ENCODE measurements around the gene GSDME.
"Not testable (repeated sequence)": the region's sequence is repeated elsewhere in the genome, so short reads cannot be mapped to it uniquely, and the experiment has no call there.

The GSDME gene

DNA sequence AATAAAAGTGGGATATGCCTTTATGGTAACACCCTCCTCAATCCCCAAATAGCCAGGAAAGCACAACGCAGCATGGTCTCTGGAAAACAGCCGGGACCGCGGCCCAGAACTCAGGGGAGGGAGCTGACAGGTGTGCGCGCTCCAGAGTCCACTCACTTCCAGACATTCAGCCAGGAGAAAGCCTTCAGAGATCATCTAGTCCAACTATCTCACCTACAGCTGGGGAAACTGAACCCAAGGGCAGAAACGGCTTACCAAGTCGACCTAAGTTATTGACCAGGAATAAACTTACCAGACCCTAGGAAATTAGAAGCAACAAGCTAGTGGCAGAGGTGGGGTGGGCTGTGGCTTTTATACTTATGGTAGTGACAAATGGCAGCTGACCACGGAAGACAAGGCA is 16.4 kb downstream of the GSDME start:
- DNase-seq, result no peak

DNA sequence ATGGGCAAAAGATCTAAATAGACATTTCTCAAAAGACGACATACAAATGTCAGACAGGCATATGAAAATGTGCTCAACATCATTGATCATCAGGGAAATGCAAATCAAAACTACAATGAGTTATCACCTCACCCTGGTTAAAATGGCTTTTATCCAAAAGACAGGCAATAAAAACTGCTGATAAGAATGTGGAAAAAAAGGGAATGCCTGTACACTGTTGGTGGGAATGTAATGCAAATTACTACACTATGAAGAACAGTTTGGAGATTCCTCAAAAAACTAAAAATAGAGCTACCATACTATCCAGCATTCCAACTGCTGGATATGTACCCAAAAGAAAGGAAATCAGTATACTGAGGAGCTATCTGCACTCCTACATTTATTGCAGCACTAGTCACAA is 18.0 kb downstream of the GSDME start:
- no peak for DNase-seq

DNA sequence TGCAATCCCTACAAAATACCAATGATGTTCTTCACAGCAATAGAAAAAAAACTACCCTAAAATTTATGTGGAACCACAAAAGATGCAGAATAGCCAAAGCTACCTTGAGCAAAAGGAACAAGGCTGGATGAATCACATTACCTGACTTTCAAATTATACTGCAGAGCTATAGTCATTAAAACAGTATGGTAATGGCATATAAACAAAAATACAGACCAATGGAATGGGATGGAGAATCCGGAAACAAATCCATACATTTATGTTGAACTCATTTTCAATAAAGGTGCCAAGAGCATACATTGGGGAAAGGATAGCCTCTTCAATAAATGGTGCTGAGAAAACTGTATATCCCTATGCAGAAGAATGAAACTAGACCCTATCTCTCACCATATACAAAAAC is 18.7 kb downstream of the GSDME start:
- no peak for DNase-seq

DNA sequence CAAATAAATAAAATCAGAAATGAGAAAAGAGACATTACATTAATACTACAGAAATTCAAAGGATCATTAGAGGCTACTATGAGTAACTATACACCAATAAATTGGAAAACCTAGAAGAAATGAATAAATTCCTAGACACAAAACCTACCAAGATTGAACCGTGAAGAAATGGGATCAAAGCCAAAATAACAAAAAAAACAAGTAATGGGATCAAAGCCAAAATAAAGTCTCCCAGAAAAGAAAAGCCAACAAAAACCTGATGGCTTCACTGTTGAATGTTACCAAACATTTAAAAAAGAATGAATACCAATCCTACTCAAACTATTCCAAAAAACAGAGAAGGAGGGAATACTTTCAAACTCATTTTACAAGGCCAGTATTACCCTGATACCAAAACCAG is 20.0 kb downstream of the GSDME start:
- DNase-seq, result no peak

DNA sequence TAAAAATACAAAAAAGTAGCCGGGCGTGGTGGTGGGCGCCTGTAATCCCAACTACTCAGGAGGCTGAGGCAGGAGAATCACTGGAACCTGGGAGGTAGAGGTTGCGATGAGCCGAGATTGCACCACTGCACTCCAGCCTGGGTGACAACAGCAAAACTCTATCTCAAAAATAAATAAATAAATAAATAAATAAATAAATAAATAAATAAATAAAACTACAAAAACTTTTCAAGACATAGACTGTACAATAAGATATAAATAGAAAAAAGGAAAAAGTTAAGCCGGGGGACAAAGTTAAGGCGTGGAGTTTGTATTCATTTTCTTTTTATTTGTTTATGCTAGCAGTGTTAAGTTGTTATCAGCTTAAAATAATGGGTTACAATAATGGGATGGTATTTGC is 21.7 kb downstream of the GSDME start:
- not testable (repeated sequence) for DNase-seq

DNA sequence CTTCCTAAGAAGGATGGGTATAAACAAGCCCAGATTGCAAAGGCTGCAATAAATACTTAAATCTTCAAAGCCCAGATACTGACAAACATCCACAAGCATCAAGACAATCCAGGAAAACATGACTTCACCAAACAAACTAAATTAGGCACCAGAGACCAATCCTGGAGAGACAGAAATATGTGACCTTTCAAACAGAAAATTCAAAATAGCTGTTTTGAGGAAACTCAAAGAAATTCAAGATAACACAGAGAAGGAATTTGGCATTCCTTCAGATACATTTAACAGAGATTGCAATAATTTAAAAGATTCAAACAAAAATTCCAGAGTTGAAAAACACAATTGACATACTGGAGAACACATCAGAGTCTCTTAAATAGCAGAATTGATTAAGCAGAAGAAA is 23.0 kb downstream of the GSDME start:
- DNase-seq, result no peak

DNA sequence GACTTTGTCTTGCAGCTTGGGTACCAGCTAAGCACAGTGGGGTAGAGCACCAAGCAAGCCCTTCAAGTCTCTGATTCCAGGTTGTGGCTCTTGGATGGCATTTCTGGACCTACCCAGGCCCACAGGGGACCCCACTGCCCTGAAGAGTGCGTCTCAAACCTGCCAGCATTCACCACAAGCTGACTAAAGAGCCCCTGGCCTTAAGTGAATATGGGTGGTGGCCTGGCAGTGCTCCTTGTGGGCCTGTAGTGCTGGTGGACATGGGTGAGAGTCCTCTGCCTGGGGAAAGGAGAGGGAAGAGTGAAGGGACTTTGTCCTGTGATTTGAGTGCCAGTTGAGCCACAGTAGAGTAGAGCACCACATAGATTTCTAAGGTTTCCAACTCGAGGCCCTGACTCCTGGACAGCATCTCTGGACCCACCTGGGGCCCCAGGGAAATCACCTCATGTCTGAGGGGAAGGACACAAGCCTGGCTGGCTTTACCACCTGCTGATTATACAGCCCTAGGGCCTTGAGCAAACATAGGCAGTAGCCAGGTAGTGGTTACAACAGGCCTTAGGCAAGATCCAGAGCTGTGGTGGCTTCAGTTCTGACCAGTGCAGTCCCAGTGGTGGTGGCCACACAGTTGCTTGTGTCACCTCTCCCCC is 23.7 kb downstream of the GSDME start:
- DNase-seq, result no peak

DNA sequence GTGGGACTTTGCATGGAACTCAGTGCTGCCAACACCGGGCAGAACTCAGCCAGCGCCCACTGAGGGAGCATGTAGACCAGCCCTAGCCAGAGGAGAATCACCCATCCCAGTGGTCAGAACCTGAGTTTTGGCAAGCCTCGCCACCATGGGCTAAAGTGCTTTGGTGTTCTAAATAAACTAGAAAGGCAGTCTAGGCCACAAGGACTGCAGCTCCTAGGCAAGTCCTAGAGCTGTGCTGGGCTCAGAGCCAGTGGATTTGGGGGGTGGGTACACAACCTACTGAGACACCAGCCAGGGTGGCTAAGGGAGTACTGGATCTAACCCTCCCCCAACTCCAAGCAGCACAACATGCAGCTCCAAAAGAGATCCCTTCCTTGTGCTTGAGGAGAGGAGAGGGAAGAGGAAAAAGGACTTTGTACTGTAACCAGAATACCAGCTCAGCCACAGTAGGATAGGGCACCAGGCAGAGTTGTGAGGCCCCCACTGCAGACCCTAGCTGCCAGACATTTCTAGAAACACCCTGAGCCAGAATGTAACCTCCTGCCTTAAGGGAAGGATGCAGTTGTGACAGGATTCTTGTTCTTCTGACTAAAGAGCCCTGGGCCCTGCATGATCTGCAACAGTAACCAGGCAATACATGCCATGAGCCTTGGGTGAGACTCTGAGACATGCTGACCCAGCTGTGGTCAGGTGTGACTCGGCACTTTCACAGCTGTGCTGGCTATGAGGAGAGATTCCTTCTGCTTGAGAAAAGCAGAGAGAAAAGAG is 24.4 kb downstream of the GSDME start:
- no peak for DNase-seq

DNA sequence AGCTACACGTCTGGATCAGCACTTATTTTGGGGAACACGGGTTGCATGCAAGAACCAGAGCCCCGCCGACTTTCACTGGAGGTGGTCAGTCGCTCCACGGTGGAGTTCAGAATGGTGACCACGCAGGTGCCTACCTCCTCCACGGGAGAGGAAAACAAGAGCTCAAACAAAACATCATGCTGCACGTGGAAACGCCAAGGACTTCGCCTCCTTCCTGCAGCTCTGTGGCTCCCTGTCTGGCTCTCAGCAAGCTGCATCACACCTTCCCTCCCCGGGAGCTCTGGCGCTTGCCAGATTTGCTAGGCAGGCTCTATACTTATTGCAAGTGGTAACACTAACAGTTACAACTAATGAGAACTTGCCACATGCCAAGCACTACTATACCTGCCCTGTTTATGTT is 26.0 kb downstream of the GSDME start:
- no peak for DNase-seq

DNA sequence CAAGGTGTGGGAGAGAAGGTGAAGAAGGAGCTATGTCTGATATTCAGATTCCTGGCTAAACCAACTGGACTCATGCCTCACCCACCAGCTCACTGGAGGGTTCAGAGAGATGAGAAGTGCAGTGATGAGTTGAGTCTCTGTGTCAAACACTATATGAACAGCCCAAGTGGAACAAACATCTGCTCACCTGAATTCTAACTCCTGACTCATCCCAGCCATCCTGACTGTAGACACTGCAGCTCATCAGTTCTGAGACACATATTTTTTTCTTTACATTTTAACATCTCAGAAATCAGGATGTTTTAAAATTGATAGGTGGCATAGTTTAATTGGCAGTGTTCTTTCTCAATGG is 27.3 kb downstream of the GSDME start:
- no peak for DNase-seq

DNA sequence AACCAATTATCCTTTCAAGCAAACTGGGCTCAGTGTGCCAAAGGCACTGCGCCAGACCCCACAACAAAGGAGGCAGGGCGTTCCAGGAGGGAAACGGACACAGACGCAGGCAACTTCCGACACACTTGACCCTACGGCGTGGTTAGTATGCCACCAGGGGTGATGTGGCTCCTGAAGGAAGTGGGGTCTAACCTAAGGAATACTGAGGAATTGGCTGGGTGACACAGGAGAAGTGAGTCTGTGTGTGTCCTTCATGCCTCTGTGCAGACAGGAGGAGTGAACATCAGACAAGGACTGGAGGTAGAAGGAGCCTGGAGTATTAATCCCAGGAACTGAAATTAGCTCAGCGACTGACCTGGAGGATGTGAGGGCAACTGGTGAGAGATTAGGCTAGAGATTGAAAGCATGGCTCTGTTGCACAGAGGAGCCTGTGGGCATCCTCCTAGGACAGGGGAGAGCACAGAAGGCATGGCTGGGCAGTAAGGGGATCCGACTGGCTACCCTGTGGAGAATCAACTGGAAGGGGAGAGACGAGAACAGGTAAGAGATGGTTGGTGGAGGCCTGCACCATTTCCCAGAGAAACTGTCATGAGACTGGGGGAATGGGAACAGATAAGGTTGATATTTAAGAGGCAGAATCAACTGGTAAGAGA is 27.8 kb downstream of the GSDME start:
- no peak for DNase-seq

DNA sequence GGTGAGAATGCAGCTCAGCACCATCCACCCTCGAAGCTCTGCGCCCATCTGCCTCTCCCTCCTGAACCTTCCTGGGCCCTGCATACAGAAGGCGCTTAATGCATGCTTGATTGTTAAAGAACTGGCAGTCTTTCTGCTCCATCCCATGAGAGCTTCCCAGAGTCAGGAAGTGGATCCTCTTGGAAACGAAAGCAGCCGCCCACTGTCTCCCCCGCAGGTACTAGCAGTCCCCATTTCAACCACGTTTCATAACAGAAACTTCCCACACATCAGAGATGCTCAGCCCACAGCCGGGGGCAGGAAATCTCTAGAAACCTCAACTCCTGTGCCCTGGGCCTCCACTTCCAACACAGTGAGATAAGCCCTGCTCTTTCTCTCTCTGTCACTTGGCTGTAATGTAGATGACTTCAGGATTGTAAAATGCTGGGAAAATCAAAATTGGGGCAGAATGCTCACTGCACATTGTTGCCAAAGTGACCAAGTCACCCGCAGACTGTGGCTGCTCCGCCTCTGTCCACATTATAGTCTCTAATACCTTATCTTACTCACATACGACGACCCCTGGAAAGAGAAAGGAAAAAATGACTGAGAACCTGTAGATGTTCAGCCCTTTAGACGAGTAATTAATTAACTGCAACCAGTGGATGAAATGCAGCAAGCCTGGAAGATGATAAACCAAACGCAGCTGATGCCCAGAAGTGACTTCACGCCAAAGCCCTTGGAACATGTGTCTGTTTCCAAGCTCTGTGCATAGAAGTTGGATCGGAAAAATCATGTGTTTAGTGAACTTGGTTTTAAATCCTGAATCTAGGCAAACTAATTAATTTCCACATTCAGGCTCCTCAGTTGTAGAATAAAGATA is 28.5 kb downstream of the GSDME start:
- no peak for DNase-seq

DNA sequence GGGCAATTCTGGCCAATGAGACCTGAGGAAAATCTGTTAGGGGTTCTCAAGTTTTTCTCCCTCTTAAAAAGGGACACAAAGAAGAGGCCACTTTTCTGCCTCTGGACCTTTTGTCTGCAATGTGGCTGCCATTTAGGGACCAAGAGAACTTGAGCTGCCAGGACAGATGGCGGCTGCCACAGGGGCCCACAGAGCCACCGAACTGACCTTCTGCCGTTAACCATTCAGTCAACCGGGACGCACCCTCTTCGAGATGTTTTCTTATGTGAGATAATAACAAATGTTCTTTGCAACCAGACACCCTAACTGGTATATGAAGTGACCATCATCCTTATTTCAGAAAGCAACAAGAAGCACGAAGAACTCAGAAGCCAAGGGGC is 29.2 kb downstream of the GSDME start:
- DNase-seq, result no peak

DNA sequence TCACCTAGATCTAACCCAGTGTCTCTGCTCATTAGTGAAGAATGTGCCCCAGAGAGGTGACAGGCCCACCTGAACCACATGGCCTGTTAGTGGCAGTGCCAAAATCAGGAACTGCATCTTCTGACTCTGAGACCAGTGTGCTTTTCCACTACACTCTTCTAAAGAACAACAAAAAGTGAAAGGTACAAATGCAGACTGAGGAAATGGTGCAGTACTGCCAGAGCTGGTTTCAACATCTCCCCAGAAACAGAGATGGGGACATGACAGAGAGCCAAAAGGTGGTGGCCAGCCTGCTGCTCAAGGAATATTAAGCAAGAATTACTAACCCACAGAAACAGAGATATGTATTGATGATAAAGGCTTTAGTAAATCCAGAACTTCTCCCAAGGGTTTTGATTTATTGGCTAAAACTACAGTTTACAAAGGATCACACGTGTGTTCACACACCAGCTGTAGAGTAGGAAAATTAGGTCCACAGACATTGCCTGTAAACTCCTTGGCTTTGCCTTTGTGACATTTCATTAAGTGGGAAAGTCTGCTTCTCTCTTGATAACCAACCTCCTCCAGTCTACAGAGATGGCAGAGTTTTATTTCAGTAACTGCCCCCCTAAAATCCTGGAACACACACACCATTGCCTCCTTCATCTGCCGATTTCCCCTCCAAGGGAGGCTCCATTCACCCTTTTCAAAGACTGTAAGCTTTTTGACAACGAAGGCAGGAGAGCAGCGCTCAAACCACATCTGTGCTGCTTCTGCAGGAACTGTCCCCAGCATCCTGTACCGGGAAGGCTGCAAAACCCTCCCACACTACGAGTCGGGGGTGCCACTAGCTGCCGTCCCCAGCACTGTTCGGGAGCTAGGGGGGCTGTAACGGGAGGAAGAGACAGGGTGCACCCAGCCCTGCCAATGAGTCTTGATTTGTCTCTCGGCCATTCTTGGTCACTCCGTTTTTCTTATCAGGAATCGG is 29.8 kb downstream of the GSDME start:
- DNase-seq, result no peak

DNA sequence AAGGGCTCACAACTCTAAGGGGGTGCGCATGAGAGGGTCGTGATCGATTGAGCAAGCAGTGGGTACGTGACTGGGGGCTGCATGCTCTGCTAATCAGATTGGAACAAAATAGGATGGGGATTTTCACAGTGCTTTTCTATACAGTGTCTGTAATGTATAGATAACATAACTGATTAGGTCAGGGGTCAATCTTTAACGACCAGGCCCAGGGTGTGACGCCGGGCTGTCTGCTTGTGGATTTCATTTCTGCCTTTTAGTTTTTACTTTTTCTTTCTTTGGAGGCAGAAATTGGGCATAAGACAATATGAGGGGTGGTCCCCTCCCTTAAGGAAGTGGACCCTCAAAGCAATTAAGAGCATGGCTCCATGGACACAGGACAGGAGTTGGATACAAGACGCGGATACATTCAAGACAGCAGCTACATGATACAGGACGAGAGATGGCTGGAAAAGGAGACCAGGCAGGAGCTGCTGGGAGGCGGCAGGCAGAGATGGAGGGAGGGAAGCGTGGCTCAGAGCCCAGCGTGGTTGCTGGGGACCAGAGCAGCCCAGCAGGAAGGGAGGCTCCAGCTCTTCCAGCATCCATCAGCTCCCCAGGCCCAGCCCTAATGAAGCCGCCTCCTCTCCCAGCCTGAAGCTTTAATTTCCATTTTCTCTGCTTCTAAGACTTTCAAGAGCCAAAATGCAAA is 31.6 kb downstream of the GSDME start:
- no peak for DNase-seq

DNA sequence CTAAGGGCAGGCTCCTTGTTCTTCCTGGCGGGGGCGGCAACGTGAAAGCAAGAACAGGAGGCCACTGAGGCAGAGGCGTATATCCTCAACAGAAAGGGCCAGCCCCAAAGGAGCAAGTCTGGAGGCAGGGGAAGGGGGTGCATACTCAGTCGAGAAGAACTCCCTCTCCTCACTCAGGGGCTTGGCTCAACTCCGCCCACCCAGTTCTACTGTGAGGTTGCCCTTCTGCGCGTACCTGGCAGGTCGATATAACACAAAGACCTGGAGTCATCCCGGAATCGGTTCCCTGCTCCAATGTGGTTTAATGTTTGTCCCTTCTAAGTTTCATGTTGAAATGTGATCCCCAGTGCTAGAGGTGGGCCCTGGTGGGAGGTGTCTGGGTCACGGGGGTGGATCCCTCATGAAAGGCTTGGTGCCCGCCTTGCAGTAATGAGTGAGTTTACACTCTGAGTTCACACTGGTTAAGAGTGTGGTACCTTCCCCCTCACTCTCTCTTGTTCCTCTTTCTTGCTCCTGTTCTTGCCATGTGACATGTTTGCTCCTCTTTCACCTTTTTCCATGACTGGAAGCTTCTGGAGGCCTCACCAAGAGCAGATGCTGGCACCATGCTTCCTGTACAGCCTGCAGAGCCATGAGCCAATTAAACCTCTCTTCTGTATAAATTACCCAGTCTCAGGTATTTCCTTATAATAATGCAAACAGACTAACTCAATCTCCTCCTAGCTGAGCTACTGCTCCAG is 32.6 kb downstream of the GSDME start:
- DNase-seq, result no peak

DNA sequence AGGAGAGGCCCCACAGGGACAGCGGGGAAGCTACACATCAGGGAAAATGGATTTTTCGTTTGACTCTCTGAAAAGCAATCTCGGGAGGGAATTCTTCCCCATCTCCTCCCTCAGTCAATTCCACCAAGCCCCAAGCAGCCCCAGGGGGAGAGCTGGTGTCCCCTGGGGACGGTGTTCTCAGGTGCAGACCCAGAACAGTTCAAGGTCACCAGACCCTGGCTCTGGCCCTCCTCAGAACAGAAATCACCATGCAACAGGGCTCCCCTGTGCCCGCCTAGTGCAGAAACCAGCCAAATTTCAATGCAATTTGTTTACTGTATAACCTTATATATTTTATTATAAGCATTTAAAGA is 34.1 kb downstream of the GSDME start:
- no peak for DNase-seq

DNA sequence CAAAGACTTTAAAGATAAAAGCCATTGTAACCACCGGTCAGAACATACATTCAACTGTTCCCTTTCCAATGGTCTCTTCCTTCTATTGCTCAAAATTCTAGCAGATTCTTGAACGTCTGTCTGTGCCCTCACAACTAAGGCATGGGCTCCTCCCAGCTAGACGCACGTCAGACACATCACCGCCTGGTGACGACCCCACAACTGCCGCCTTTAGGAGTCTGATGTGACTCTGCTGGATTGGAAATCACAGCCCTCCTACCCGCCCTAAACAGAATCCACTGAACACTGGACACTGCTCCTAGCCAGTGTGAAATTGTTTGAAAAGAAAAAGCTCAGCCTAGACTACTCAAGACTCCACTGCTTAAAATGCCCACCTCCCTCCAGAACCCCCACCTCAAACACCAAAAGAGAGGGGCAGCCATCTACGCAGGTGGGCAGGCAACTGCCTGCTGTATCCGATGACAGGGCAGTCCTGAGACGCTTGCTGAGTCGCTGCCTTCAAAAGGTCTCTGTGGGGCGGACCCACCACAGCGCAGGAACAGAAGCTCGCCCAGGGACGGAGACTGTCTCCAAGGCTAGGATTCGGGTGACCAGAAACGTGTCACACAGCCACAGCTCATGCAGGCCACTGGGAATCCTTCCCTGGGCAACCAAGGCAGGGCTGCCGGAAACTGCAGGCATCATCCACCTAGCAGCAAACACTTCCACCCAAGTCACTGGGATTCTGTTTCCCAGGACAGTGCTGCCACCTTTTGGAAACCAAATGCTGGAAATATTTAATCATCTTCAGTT is 34.7 kb downstream of the GSDME start:
- DNase-seq, result no peak

DNA sequence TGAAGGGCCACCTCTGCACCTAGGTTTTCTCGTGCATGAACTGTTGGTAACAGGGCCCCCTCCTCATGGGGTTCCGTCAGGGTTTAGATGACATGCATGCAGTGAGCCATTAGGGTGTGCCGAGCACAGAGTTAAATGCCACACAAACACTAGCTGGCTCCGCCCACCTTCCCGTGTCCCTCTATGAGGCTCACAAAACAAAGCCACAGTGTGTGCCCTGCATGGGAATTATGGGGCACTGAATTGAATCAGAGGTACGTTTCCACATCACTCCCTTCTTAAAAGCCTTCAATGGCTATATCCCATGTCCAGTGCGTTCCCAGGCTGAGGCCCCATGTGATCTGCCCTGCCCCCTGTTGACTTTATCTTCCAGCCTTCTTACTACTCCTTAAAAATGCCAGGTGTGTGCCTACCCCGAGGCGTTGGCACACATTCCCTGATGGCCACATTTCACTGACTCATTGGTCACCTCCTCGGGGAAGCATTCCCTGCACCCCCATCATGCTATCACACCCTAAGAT is 35.7 kb downstream of the GSDME start:
- no peak for DNase-seq

DNA sequence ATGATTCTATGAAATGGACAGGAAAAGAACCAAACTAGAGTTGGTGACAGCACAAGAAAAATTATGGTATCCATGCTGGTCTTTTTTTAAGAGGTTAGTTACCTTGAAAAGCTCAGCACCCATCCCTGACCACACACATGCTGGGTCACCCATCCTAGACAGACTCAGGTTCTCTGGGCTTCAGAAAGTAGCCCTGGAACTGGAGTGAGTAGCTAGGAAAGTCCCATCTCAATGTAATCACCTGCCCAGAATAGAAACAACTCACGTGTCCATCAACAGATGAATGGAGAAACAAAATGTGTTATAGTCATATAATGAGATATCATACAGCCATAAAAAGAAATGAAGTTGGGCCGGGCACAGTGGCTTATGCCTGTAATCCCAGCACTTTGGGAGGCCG is 37.0 kb downstream of the GSDME start:
- DNase-seq, result no peak
